Activated effector memory CD4-positive, alpha-beta T cell treated with anti-CD3 and anti-CD28 coated beads, Interleukin-2, amount 50 U/mL, for 16 hours (primary cell): ENCODE data around the gene CARD14.

Experiments used
- DNase-seq: peaks from one replicate; pipeline ENCODE4 v3.0.0-alpha.2; 2020

Gene CARD14

DNA sequence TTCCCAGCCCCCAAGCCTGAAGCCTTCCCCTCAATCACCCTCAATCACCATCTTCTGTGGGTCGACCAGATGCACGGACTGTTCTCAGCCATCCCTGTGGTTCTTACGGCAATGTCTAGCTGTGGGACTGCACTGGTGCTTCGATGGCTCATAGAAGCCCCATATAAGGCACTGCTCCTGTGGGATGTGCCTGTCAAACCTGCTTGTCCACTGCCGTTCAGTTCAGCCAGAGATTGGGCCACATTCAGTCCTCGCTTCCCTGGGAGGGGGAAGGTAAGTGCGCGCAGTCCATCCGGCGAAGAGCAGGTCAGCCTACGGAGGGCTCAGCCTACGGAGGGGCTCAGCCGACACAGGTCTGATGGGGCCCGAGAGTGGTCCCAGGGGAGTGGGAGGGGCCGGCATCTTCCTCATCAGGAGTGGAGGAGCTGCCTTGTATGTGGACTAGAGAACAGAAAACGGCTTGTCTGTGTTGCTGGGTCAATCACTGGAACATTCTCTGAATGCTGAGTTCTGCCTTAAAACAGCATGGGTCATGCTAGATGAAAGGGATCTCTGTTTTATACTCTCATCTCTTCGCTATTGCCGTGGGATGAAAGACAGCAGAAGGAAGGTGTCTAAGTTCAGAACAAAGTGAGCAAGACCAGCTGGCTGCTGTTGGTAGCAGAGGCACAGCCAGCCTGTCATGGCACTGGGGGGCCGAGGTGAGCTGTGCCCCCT, at the start of gene CARD14:
TSS of gene CARD14 (plus strand) at position 247 of the 717 bp plus-strand sequence. CDS start 11,409 bp downstream, outside the sequence.
- DNase-seq: no peak

DNA sequence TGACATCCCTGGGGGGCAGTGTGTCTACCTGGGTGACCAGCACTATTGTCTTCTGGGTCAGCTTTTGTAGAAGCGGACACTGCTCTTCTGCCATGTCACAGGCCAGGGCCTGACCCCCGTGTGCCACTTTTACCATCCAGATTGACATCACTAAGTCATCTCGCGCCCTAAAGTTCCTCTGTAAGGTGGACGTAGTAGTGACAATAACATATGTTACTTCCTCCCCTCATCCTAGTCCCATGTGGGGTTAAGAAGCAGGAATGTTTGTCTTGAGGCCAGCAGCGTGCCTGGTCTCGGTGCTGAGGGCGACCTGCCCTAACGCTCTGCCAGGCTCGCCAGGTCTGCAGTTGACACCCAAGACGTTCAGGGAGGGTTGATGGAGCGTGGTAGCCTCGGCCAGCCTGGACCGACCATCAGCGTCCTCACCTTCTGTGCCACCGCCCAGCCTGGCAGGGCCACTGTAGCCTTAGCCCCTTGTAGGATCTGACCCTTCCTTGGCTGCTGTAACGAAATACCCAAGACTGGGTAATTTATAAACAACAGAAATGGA, 47.7 kb upstream of the CARD14 start:
- DNase-seq: peak; percentile 45

DNA sequence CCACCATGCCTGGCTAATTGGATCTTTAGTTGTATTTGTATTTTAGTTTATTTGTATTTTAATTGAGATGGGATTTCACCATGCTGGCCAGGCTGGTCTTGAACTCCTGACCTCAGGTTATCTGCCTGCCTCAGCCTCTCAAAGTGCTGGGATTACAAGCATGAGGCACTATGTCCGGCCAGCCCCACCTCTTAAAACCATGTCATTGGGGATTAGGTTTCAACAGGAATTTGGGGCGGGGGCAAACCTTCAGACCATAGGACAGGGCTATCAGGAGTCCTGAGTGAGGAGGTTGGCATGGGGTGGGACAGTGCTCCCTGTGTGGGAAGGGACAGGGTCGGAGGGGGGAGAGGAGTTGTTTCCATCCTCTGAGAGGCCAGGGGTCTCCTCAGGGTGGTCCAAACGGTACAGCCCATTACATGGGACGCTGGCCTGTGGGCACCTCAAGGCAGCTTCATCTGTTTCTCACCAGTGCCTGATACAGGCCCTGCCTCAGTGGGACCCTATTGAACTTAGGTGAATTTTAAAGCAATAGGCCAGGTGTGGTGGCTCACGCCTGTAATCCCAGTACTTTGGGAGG, 46.8 kb upstream of the CARD14 start:
- DNase-seq: peak; percentile 12

DNA sequence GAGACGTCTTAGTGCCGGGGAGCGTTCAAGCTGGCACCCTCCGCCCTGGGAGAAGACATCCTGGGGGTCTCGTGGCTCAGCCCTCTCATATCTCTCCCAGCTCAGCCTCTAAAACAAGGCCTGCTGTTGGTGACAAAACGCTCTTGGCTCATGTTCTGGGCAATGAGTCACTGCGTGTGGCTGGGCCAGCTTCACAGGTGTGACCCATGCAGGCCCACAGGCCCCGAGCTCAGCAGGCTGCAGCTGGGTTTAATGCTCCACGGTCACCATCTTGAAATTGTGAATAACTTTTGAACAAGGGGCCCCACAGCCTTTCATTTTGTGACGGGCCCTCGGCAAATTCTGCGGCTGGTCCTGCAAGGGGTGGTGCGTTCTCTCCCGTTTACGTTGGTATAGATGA, 46.0 kb upstream of the CARD14 start:
- DNase-seq: no peak

- peak; percentile 44 for DNase-seq
These were observed 45.4 kb upstream of the CARD14 start for GRCh38 chr17:80124351-80124981.

GRCh38 chr17:80125656-80126448, 44.0 kb upstream of the CARD14 start:
- peak; percentile 10 for DNase-seq

- peak; percentile 9 for DNase-seq
These were observed 43.4 kb upstream of the CARD14 start for GRCh38 chr17:80126449-80126715.

GRCh38 chr17:80129006-80129565, 40.7 kb upstream of the CARD14 start:
- peak; percentile 16 for DNase-seq

DNA sequence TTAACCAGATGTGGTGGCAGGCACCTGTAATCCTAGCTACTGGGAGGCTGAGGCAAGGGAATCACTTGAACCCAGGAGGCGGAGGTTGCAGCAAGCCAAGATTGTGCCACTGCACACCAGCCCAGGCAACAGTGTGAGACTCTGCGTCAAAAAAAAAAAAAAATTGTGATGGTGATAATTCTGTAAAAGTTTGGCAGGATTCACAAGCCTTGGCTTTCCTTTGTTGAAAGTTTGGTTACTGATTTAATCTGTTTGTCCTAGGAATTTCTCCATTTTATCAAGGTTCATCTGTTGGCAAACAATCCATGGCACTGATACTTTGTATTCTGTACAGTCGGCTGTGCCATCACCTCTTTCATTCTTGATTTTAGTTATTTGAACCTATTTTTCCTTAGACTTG, 38.8 kb upstream of the CARD14 start:
- DNase-seq: no peak

DNA sequence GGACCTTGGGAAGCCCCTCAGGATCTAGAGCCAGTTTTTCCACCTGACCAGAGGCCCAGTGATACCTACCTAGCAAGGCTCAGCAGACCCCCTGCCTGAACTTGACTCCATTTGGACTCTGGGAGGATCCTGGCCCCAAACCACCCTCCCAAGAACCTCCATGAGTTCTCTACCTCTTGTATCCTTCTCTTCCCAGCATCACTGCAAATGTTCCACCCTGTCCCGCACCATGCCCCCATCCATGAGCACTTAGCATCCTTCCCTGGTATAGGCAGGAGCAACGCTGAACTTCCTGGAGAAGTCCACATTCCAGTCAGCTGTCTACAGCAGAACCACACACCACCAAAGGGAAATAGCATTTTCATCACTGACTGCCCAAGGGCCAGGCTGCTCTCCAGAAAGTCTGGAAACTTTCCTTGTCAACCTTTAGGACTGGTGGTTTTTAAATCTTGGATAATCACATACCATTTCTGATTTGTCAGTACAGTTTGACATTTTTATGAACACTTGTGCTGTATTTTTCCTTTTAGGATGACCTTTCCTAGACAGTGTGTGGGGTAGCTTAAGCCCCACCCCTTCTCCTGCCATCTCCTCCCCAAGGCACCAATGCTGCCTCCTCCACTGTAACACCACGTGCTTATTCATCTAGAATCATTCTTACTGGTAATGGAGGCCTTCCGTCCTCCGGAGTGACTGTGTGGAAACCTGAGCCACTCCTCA, 36.8 kb upstream of the CARD14 start:
- DNase-seq: peak; percentile 42

DNA sequence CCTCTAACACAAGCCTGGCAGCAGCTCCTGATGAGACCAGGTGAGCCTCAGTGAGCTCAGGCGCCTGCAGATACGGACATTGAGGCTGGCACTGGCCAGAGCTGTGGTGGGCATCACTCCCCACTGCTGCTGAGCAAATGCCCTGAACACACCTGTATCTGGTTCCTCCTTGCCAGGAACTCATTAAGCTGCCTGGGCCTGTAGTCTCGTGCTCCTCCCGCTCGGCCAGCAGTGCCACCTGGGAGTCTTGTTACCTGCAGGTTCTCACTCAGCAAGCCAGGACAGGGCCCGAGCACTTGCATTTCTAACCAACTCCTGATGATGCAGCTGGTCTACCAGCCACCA, 36.2 kb upstream of the CARD14 start:
- DNase-seq: peak; percentile 42

DNA sequence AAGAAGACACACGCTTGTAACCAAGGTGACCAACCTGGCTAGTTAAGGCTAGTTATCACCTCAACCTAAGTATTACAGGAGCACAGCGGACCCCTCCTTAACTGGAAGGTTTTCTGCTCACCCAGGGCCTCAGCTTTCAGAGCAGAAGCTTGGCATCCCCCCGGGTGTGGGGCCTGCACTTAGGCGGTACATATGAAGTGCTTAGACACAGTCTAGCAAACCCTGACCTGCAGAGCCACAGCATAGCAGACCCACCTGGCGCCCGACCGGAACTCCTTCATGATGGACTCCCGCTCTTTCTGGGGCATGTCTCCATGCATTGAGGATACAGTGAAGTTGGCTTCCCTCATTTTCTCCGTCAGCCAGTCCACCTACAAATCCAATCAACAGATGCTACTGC, 32.7 kb upstream of the CARD14 start:
- peak; percentile 54 for DNase-seq

- peak; percentile 30 for DNase-seq
These were observed 30.9 kb upstream of the CARD14 start for GRCh38 chr17:80138856-80139426.

GRCh38 chr17:80141463-80142165, 28.2 kb upstream of the CARD14 start:
- DNase-seq: peak; percentile 61

- peak; percentile 48 for DNase-seq
These were observed 26.9 kb upstream of the CARD14 start for GRCh38 chr17:80142929-80143328.

DNA sequence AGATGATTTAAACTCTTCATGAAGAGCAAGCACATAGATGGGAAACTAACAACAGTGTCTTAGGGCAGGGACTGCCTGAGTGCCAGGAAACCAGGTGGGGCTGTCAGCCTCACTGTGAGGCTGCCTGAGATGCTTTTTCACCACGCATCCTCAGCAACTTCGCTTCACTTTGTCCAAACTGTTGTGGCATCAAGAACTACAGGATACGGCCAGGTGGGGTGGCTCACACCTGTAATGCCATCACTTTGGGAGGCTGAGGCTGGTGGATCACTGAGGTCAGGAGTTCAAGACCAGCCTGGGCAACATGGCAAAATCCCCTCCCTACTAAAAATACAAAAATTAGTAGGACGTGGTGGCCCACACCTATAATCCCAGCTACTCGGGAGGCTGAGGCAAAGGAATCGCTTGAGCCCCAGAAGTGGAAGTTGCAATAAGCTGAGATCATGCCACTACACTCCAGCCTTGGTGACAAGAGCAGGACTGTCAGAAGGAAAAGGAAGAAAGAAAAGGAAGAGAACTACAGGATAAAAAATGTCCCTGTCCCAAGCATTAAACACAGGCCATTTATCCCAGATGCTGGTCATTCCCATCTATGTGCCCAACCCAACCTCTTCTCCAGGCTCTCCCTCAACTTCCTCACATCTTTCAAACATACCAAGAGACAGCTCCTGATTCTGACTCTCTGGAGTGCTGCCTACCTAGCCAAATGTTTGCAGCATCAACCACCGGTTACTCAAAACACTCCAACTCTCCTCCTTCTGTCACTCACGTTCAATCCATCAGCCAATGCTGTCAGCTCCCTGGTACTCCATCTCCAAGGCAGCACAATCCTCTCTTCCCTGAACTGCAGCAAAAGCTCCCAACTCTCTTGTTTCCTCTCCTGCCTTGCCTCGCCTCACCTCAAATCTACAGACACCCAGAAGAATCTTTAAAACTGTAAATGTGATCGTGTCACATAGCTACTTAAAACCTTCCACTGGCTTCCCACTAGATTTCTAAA, 24.5 kb upstream of the CARD14 start:
- peak; percentile 62 for DNase-seq

DNA sequence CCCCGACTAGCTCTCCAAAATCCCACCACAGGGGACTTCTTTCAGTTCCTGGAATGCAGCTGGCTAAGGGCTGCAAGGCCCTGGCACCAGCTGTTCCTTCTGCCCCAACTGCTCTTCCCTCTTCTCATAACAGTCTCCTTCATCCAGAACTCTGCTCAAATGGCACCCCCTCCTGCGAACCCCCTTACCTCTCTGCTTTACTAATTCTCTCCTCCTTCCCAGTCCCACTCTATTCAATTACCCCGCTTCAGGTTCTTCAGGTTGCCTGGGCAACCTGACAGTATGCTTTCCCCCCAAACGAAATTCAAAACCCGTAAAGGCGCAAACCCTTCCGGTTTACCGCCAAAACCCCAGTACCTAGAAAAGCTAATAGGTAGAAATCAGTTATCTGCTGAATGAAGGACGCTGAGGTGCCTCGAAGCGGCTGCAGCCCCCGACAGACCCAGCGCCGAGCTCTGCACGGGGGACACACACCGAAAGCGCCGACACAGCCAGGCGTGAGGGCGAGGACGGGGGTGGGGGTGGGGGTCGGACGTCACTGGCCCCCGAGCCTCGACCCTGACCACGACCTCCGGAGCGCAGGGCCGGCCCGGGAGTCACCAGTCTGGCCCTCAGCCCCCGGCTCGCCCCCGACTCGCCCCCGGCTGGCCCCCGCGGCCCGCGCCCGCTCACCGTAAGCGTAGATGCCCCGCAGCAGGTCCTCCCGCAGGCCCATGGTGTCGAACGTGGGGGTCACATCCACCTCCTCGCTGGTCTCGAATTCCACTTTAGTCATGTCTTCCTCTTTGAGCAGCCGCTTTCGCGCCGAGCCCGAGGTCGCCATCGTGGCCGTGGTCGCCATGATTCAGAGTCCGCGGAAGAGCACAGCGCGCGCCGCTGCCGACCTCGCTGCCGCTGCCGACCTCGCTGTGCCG, 23.5 kb upstream of the CARD14 start:
- peak; percentile 59 for DNase-seq

- DNase-seq: peak; percentile 98
These were observed 22.6 kb upstream of the CARD14 start, which contains the start of gene EIF4A3 for GRCh38 chr17:80147035-80147822. Gene EIF4A3, minus strand, starts transcription at chr17:80147128. Its CDS starts 167 bp downstream, at chr17:80146961.
